H1 (cell line): ENCODE measurements around the gene NKD2. TPM values are rescaled to one million over a fixed set of nuclear protein-coding genes. Genes with fewer than 3 reads are reported as not detected.

Experiments used
- BACH1 ChIP-seq: IDR thresholded peaks from 2 replicates; pipeline ENCODE4 v1.6.1; 2012; ENCODE audit warnings: low read length, improper control_type of control experiment
- SUZ12 ChIP-seq: fragments of 200-600 bp; sonication (generic); IDR thresholded peaks from 2 replicates; pipeline ENCODE4 v1.6.1; 2012; ENCODE audit warnings: mild to moderate bottlenecking, inconsistent platforms, low read length, moderate library complexity, mixed read lengths
- TAF1 ChIP-seq: IDR thresholded peaks from 2 replicates; pipeline ENCODE4 v1.6.1; 2011; ENCODE audit warnings: mild to moderate bottlenecking, low read depth, low read length
- polyA plus RNA-seq, 7 experiments: library from polyadenylated mRNA; depleted of rRNA in 3 of 7; stranded (reverse) in 5 of 7; unstranded in 2 of 7; fragments of >200 nt in 5 of 7; fragments of 200-250 nt in 2 of 7; gene quantifications; 1 replicate in 5 of 7; 2 replicates in 1 of 7; 4 replicates in 1 of 7; pipeline versions ENCODE4 v1.2.1 to v1.2.3, GENCODE V29; 2011 to 2013; ENCODE audit warnings: missing spikeins in 2 of 7, mixed read lengths in 2 of 7
- total RNA-seq: library from RNA; stranded (reverse); fragmentation: NEBNext Ultra II Directional; extraction: Animal tissue kit (Norgen Biotek cat#: 25700); gene quantifications from 2 replicates; pipeline ENCODE4 v1.2.1, GENCODE V29; 2021
- TF ChIP-seq, protein P1 (sequence below), 3 experiments: IDR thresholded peaks; 1 replicate in 2 of 3; 2 replicates in 1 of 3; pipeline versions ENCODE4 v1.5.1 to v1.6.1; 2011; ENCODE audit warnings: low read length in 3 of 3, mild to moderate bottlenecking in 3 of 3, inconsistent platforms in 2 of 3, low read depth in 1 of 3, moderate library complexity in 1 of 3; ENCODE audit not compliant: insufficient read depth in 1 of 3; ENCODE audit errors: control extremely low read depth in 1 of 3

Gene NKD2
- total and polyA plus RNA-seq, 2 of the 8 experiments (the other 6 are each of a cell fraction or from before 2014, with no cell fraction given), result 5.5 to 7.9 TPM

- TF ChIP-seq, protein P1, sequence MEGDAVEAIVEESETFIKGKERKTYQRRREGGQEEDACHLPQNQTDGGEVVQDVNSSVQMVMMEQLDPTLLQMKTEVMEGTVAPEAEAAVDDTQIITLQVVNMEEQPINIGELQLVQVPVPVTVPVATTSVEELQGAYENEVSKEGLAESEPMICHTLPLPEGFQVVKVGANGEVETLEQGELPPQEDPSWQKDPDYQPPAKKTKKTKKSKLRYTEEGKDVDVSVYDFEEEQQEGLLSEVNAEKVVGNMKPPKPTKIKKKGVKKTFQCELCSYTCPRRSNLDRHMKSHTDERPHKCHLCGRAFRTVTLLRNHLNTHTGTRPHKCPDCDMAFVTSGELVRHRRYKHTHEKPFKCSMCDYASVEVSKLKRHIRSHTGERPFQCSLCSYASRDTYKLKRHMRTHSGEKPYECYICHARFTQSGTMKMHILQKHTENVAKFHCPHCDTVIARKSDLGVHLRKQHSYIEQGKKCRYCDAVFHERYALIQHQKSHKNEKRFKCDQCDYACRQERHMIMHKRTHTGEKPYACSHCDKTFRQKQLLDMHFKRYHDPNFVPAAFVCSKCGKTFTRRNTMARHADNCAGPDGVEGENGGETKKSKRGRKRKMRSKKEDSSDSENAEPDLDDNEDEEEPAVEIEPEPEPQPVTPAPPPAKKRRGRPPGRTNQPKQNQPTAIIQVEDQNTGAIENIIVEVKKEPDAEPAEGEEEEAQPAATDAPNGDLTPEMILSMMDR (IDR thresholded peaks at IDR 0.05; ENCODE audit: control extremely low read depth in 1 of 3, insufficient read depth in 1 of 3, low read depth in 1 of 3, low read length in 3 of 3), result no peak
- no peak for TF ChIP-seq BACH1
- no peak for TF ChIP-seq SUZ12
- TF ChIP-seq TAF1, result no peak
Measured at GRCh38 chr5:998246-999031, 10.2 kb upstream of the NKD2 start (continued).
